A375 (cell line): Measurements from ENCODE around the gene DPH3. TPM values are rescaled to one million over a fixed set of nuclear protein-coding genes. Genes with fewer than 3 reads are reported as not detected.

Experiments
- total RNA-seq: library from RNA; depleted of rRNA; stranded (reverse); fragments of >200 nt; shearing (Covaris generic); gene quantifications from 2 replicates; pipeline ENCODE4 v1.2.3, GENCODE V29; 2014; rRNA removed

Gene DPH3
- 7.5 and 7.6 TPM in 2 replicates for total RNA-seq

DNA sequence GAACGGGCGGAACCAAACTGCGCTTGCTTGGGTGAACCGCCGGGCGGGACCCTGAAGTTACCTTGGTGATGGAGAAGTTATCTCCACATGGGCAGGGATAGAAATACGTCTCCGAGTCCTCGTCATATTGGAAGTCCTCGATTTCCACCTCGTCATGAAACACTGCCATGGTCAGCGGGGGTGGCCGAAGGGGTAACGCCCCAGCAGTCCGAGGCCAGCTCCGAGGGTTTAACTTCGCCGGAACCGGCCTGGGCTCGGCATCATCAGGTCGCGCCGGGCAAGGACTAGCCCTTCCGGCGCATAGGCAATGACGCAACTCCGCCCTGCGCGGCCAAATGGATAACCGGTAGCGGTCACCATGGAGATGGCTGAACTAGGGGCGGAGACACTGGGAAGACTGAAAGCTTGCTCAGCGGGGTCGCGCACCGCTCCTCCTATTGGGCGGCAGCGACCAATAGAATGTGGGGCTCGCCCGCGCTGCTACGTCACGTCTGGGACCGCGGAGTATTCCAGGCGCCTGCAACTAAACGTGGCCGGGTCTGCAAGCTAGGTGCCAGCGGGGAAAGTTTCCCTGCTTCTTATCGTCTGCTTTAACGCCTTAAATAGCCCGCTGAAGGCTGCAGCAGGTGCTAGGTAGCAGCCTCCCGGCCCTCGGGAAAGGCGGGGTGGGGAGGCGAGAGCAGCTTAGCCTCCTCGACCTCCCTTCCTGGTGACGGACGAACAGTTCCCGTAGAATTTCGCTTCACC, at the start of gene DPH3, which contains the start of gene OXNAD1:
Gene DPH3, minus strand, starts transcription at position 236 of the 747 bp plus-strand sequence. Its CDS starts 67 bp downstream, at position 169.
Gene OXNAD1, plus strand, starts transcription at position 505 of the 747 bp plus-strand sequence. CDS start 5,741 bp downstream, outside the sequence.

Other genes starting within 250 kb of the DPH3 start
- not detected in 2 replicates for gene GALNT15, start 90.3 kb downstream of the DPH3 start, total RNA-seq
- 18.0 and 20.4 TPM in 2 replicates for gene OXNAD1, start 269 bp upstream of the DPH3 start, total RNA-seq
- 5.2 and 6.0 TPM in 2 replicates for gene RFTN1, start 248.8 kb upstream of the DPH3 start, total RNA-seq